Neural cell (in vitro differentiated cells): Measurements from ENCODE around the gene RHCG. TPM values are rescaled to one million over a fixed set of nuclear protein-coding genes. Genes with fewer than 3 reads are reported as not detected.

Experiments
- H2AFZ ChIP-seq: fragments of 200-600, 300-800 bp; sonication (generic), shearing (Covaris generic); 2 replicates; pipeline ENCODE4 v1.6.0; 2014; ENCODE audit warnings: low read depth, mild to moderate bottlenecking, antibody characterized with exemption, low read length, moderate library complexity
- H3F3A ChIP-seq: fragments of 200-600 bp; shearing (Covaris generic); 2 replicates; pipeline ENCODE4 v1.6.1; 2016; ENCODE audit warnings: mild to moderate bottlenecking, moderate library complexity, mixed read lengths, antibody characterized with exemption, low read length; ENCODE audit not compliant: insufficient read depth, poor library complexity, severe bottlenecking
- H3K27ac ChIP-seq: fragments of 200-600, 300-800 bp; sonication (generic), shearing (Covaris generic); 2 replicates; pipeline ENCODE4 v1.5.1; 2014; ENCODE audit warnings: mild to moderate bottlenecking, low read length, moderate library complexity
- H3K27me3 ChIP-seq: fragments of 300-800, 200-600 bp; sonication (generic), shearing (Covaris generic); 2 replicates; pipeline ENCODE4 v1.6.0; 2014; ENCODE audit warnings: mild to moderate bottlenecking, low read depth, low read length, moderate library complexity; ENCODE audit not compliant: insufficient read depth
- H3K36me3 ChIP-seq: fragments of 300-800, 200-600 bp; sonication (generic), shearing (Covaris generic); 2 replicates; pipeline ENCODE4 v1.5.1; 2014; ENCODE audit warnings: mild to moderate bottlenecking, antibody characterized with exemption, low read length, moderate library complexity; ENCODE audit not compliant: insufficient read depth
- H3K4me2 ChIP-seq: fragments of 300-800, 200-600 bp; sonication (generic), shearing (Covaris generic); 2 replicates; pipeline ENCODE4 v1.6.0; 2014; ENCODE audit warnings: mild to moderate bottlenecking, low read length
- H3K4me3 ChIP-seq: fragments of 300-800, 200-600 bp; sonication (generic), shearing (Covaris generic); 2 replicates; pipeline ENCODE4 v1.5.1; 2014; ENCODE audit warnings: mild to moderate bottlenecking, low read length, moderate library complexity
- H3K79me2 ChIP-seq: fragments of 200-600 bp; shearing (Covaris generic); replicated peaks from 2 replicates; pipeline ENCODE4 v1.6.0; 2014; ENCODE audit warnings: mild to moderate bottlenecking, low read length, moderate library complexity; ENCODE audit not compliant: insufficient read depth
- H3K9ac ChIP-seq: fragments of 300-800, 200-600 bp; sonication (generic), shearing (Covaris generic); 2 replicates; pipeline ENCODE4 v1.6.1; 2016; ENCODE audit warnings: mild to moderate bottlenecking, low read length, mixed read lengths
- H3K9me2 ChIP-seq: fragments of 200-600 bp; shearing (Covaris generic); 2 replicates; pipeline ENCODE4 v1.6.1; 2016; ENCODE audit warnings: mild to moderate bottlenecking, low read length, mixed read lengths; ENCODE audit not compliant: insufficient read depth
- H3K9me3 ChIP-seq: fragments of 200-600, 300-800 bp; sonication (generic), shearing (Covaris generic); 2 replicates; pipeline ENCODE4 v1.6.1; 2016; ENCODE audit warnings: mild to moderate bottlenecking, mixed run types, low read length, moderate library complexity, mixed read lengths
- H4K20me1 ChIP-seq: fragments of 200-600 bp; shearing (Covaris generic); 2 replicates; pipeline ENCODE4 v1.6.1; 2016; ENCODE audit warnings: mild to moderate bottlenecking, mixed run types; ENCODE audit not compliant: insufficient read depth
- CTCF ChIP-seq: fragments of 450-650 bp; IDR thresholded peaks from 2 replicates; pipeline ENCODE4 v1.5.1; 2014; ENCODE audit warnings: antibody characterized with exemption, mild to moderate bottlenecking, moderate library complexity; ENCODE audit not compliant: poor library complexity, severe bottlenecking
- EP300 ChIP-seq: fragments of 450-650 bp; conservative IDR thresholded peaks from 2 replicates; pipeline ENCODE4 v1.6.1; 2014; ENCODE audit warnings: antibody characterized with exemption, mild to moderate bottlenecking, moderate library complexity; ENCODE audit not compliant: poor library complexity, severe bottlenecking
- EZH2 ChIP-seq: fragments of 200-600, 300-800 bp; shearing (Covaris generic), sonication (generic); IDR thresholded peaks from 2 replicates; pipeline ENCODE4 v1.6.1; 2014; ENCODE audit warnings: antibody characterized with exemption, low read length, borderline replicate concordance, mild to moderate bottlenecking; ENCODE audit not compliant: insufficient read depth, poor library complexity, severe bottlenecking
- MXI1 ChIP-seq: fragments of 450-650 bp; conservative IDR thresholded peaks from 2 replicates; pipeline ENCODE4 v1.6.1; 2014; ENCODE audit warnings: antibody characterized with exemption, mild to moderate bottlenecking; ENCODE audit not compliant: poor library complexity, severe bottlenecking
- POLR2AphosphoS5 ChIP-seq: IDR thresholded peaks from 2 replicates; pipeline ENCODE4 v1.6.1; 2012
- RAD21 ChIP-seq: fragments of 450-650 bp; conservative IDR thresholded peaks from 2 replicates; pipeline ENCODE4 v1.6.1; 2014; ENCODE audit warnings: antibody characterized with exemption, mild to moderate bottlenecking, moderate library complexity
- REST ChIP-seq: IDR thresholded peaks from 2 replicates; pipeline ENCODE4 v1.6.1; 2012; ENCODE audit warnings: borderline replicate concordance
- SMC3 ChIP-seq: fragments of 450-650 bp; conservative IDR thresholded peaks from 2 replicates; pipeline ENCODE4 v1.6.1; 2014; ENCODE audit warnings: antibody characterized with exemption, mild to moderate bottlenecking, moderate library complexity; ENCODE audit not compliant: poor library complexity
- TAF1 ChIP-seq: IDR thresholded peaks from 2 replicates; pipeline ENCODE4 v1.6.1; 2012; ENCODE audit warnings: low read depth
- polyA plus RNA-seq: library from polyadenylated mRNA; depleted of rRNA; stranded (reverse); fragments of >200 nt; gene quantifications from 2 replicates; pipeline ENCODE4 v1.2.3, GENCODE V29; 2014

The RHCG gene
- polyA plus RNA-seq, 1 donor from 2014 or later = 0.32 TPM

DNA sequence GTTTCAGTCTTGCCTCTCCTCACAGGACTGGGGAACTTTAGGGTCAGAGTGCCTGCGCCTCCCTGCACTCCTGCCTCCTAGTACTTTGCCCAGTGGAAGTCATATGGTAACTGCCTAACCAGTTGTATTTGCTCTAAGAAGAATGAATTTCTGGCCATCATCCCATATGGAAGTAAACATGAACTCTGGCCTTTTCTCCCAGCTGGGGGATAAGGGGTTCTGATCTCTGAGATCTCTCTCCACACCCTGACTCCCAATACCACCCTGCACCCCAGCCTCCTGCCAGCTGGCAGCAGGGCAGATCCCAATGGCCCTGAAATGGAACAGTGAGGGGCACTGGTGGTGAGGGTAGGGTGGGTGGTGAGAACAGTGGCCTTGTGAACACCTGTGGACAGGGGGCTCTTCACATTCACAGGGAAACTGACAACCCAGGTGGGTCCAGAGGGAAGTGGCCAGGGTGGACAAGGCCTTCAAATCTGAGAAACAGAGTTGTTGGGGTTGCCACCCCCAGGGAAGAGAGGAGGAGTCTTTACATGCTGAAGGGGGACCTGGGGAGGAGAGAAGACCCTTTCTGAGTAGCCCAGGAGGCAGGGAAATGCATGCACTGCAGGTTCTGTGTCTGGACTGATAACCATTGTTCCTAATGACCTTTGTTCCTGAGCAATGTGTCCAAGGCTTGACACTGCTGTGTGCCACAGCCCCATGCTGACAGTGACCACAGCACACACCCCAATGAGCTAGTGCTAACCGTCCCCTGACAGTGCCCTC lies 36.9 kb downstream of the RHCG start:
- H3K27me3 ChIP-seq = no peaks in the 10 kb centered on the region
- TF ChIP-seq EP300 = no peak
- TF ChIP-seq SMC3 = no peak
- no peak for TF ChIP-seq CTCF
- no peak overlapping the region for H3K9ac ChIP-seq
- H3K4me3 ChIP-seq = no peak overlapping the region
- no peak overlapping the region for H3K4me2 ChIP-seq
- H4K20me1 ChIP-seq = no peaks in the 10 kb centered on the region
- H3F3A ChIP-seq = no peaks in the 10 kb centered on the region
- H3K36me3 ChIP-seq = no peaks in the 10 kb centered on the region
- no peaks in the 10 kb centered on the region for H3K79me2 ChIP-seq
- no peak overlapping the region for H2AFZ ChIP-seq
- no peak overlapping the region for H3K27ac ChIP-seq
- no peaks in the 10 kb centered on the region for H3K9me2 ChIP-seq
- no peaks in the 10 kb centered on the region for H3K9me3 ChIP-seq

GRCh38 chr15:89458440-89458839 lies 37.9 kb downstream of the RHCG start:
- Histone ChIP-seq H3K9me2 (no peaks in the 10 kb centered on the region), H3K27me3 (no peaks in the 10 kb centered on the region), H2AFZ (no peak overlapping the region), H3K36me3 (no peaks in the 10 kb centered on the region), H3F3A (no peaks in the 10 kb centered on the region), H4K20me1 (no peaks in the 10 kb centered on the region), H3K4me2 (no peak overlapping the region), H3K27ac (no peak overlapping the region), H3K9me3 (no peaks in the 10 kb centered on the region), H3K9ac (no peak overlapping the region), H3K79me2 (no peaks in the 10 kb centered on the region), H3K4me3 (no peak overlapping the region)
- TF ChIP-seq POLR2AphosphoS5 = no peak
- no peak for TF ChIP-seq RAD21
- TF ChIP-seq CTCF = no peak
- no peak for TF ChIP-seq MXI1
- no peak for TF ChIP-seq REST
- no peak for TF ChIP-seq TAF1
- TF ChIP-seq SMC3 = no peak
- no peak for TF ChIP-seq EP300
- no peak for TF ChIP-seq EZH2
